HG02610 (cell line): ENCODE results near the gene SGO1.

Source experiments
- ATAC-seq: cut with Tn5 transposase; IDR thresholded peaks from one replicate; pipeline ENCODE4 v1.9.1; 2021; ENCODE audit warnings: mild to moderate bottlenecking, moderate library complexity; ENCODE audit not compliant: unreplicated experiment

The SGO1 gene

GRCh38 chr3:20160230-20160629 is 25.8 kb downstream of the SGO1 start:
- no peak for ATAC-seq

- no peak for ATAC-seq
These were observed 31.1 kb downstream of the SGO1 start for GRCh38 chr3:20154928-20155327.

GRCh38 chr3:20154078-20154477 is 31.9 kb downstream of the SGO1 start:
- no peak for ATAC-seq

- ATAC-seq, result no peak
These were observed 37.5 kb downstream of the SGO1 start for GRCh38 chr3:20148466-20148865.

GRCh38 chr3:20147361-20147760 is 38.6 kb downstream of the SGO1 start:
- ATAC-seq, result no peak

- ATAC-seq, result no peak
These were observed 39.7 kb downstream of the SGO1 start for GRCh38 chr3:20146301-20146700.

- no peak for ATAC-seq
These were observed 40.1 kb downstream of the SGO1 start for GRCh38 chr3:20145874-20146273.

GRCh38 chr3:20143519-20143918 is 42.5 kb downstream of the SGO1 start:
- no peak for ATAC-seq

GRCh38 chr3:20142517-20142916 is 43.5 kb downstream of the SGO1 start:
- ATAC-seq, result no peak

- ATAC-seq, result no peak
These were observed 44.2 kb downstream of the SGO1 start for GRCh38 chr3:20141851-20142250.

- no peak for ATAC-seq
These were observed 44.7 kb downstream of the SGO1 start for GRCh38 chr3:20141316-20141715.

GRCh38 chr3:20140881-20141280 is 45.1 kb downstream of the SGO1 start:
- no peak for ATAC-seq

- no peak for ATAC-seq
These were observed 48.4 kb downstream of the SGO1 start for GRCh38 chr3:20137647-20138046.

GRCh38 chr3:20136231-20136630 is 49.8 kb downstream of the SGO1 start:
- no peak for ATAC-seq

GRCh38 chr3:20130106-20130505 is 55.9 kb downstream of the SGO1 start:
- no peak for ATAC-seq

- ATAC-seq, result no peak
These were observed 57.6 kb downstream of the SGO1 start for GRCh38 chr3:20128358-20128757.

- ATAC-seq, result peak; percentile 100
These were observed 60.1 kb downstream of the SGO1 start for GRCh38 chr3:20125897-20126296.

- ATAC-seq, result no peak
These were observed 60.7 kb downstream of the SGO1 start for GRCh38 chr3:20125289-20125688.

GRCh38 chr3:20123131-20123652 is 62.8 kb downstream of the SGO1 start:
- ATAC-seq, result no peak

- ATAC-seq, result no peak
These were observed 64.9 kb downstream of the SGO1 start for GRCh38 chr3:20121088-20121487.
